Mononuclear cell (primary cell): ENCODE measurements around the gene SPCS1. TPM values are rescaled to one million over a fixed set of nuclear protein-coding genes. Genes with fewer than 3 reads are reported as not detected.

Source experiments
- H3K27me3 ChIP-seq: 2 replicates; pipeline ENCODE4 v1.6.0; 2011; ENCODE audit warnings: low read length, control low read depth; ENCODE audit not compliant: insufficient read depth
- H3K4me1 ChIP-seq: 2 replicates; pipeline ENCODE4 v1.5.1; 2011; ENCODE audit warnings: mild to moderate bottlenecking, low read length, control low read depth; ENCODE audit not compliant: insufficient read depth
- H3K4me3 ChIP-seq: 2 replicates; pipeline ENCODE4 v1.5.1; 2011; ENCODE audit warnings: mild to moderate bottlenecking, low read length, moderate library complexity
- H3K9me3 ChIP-seq: 2 replicates; pipeline ENCODE4 v1.5.1; 2011; ENCODE audit warnings: low read depth, mild to moderate bottlenecking, control low read depth, low read length
- total RNA-seq: library from RNA; depleted of rRNA; stranded (reverse); fragments of >200 nt; gene quantifications from one replicate; pipeline ENCODE4 v1.2.3, GENCODE V29; 2012

The SPCS1 gene
- total RNA-seq, 1 donor: 44.7 TPM

GRCh38 chr3:52742418-52743041, 36.6 kb downstream of the SPCS1 start:
- Histone ChIP-seq H3K9me3 (no peaks in the 10 kb centered on the region), H3K27me3 (no peaks in the 10 kb centered on the region), H3K4me3 (no peak overlapping the region)

DNA sequence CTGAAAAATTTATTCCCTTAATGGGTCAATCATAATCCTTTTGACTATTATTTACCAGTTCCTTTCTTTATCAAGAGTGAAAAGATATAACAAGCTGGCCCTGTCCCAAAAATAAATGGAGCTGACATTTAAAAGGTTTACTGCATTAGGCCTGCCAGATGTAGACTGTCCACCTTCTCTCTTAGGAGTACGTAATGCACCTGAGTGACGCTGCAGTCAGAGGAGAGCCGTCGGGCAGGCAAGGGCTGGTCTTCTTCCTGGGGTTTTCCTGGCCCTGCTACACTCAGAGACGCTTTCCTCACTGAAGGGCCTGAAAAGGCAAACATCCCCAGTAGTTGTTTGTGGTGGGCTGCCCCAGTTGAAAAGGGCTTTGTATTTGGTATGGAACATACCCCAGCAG, 37.2 kb downstream of the SPCS1 start:
- Histone ChIP-seq H3K27me3 (no peaks in the 10 kb centered on the region), H3K9me3 (no peaks in the 10 kb centered on the region), H3K4me3 (no peak overlapping the region), H3K4me1 (no peaks in the 10 kb centered on the region)

More at GRCh38 chr3:52742418-52743041, 36.6 kb downstream of the SPCS1 start:
- H3K4me1 ChIP-seq: no peaks in the 10 kb centered on the region

DNA sequence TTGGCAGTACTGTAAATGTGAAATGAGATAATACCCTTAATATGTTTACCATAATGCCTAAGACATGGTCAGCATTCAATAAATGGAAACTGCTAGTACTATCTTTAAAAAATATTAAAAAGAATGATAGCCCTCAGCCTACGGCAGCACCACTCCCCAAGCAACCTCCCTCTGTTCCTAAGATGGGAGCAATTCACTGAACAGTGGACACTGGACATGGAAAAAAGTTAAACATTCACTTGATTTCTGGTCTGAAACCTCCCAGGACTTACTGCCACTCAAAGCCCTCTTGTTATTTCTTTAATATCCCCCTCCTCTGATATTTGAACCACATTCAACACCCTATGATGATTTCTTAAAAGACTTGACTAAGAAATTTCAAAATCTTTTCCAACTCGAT, 37.8 kb downstream of the SPCS1 start:
- Histone ChIP-seq H3K4me1 (no peaks in the 10 kb centered on the region), H3K27me3 (no peaks in the 10 kb centered on the region), H3K4me3 (no peak overlapping the region), H3K9me3 (no peaks in the 10 kb centered on the region)

GRCh38 chr3:52752045-52752660, 46.2 kb downstream of the SPCS1 start:
- H3K9me3 ChIP-seq: no peaks in the 10 kb centered on the region
- H3K4me3 ChIP-seq: no peak overlapping the region
- peaks cover 11% of the 10 kb centered on the region for H3K4me1 ChIP-seq
- no peaks in the 10 kb centered on the region for H3K27me3 ChIP-seq

- H3K4me3 ChIP-seq: no peak overlapping the region
- H3K9me3 ChIP-seq: no peaks in the 10 kb centered on the region
- no peaks in the 10 kb centered on the region for H3K27me3 ChIP-seq
- peaks cover 11% of the 10 kb centered on the region for H3K4me1 ChIP-seq
Measured at GRCh38 chr3:52754373-52754772, 48.5 kb downstream of the SPCS1 start.

GRCh38 chr3:52756141-52756540, 50.2 kb downstream of the SPCS1 start:
- Histone ChIP-seq H3K4me3 (no peak overlapping the region), H3K4me1 (peaks cover 11% of the 10 kb centered on the region), H3K27me3 (no peaks in the 10 kb centered on the region), H3K9me3 (no peaks in the 10 kb centered on the region)

Other genes with a start within 250 kb of the SPCS1 start
- gene STAB1, start 210.8 kb upstream of the SPCS1 start, total RNA-seq: 42.6 TPM
- 0.73 TPM for gene NT5DC2, start 172.2 kb upstream of the SPCS1 start, total RNA-seq
- gene UQCC5, start 169.5 kb upstream of the SPCS1 start, total RNA-seq: 1.2 TPM
- gene PBRM1, start 20.2 kb upstream of the SPCS1 start, total RNA-seq: 48.7 TPM
- 110 TPM for gene GNL3, start 20.1 kb upstream of the SPCS1 start, total RNA-seq
- gene GLT8D1, start 315 bp upstream of the SPCS1 start, total RNA-seq: 7.6 TPM
- 12.3 TPM for gene NEK4, start 64.8 kb downstream of the SPCS1 start, total RNA-seq
- gene ITIH1, start 71.5 kb downstream of the SPCS1 start, total RNA-seq: 0.52 TPM
- not detected for gene ITIH3, start 88.7 kb downstream of the SPCS1 start, total RNA-seq
- gene ITIH4, start 124.6 kb downstream of the SPCS1 start, total RNA-seq: 10.9 TPM
- gene MUSTN1, start 128.9 kb downstream of the SPCS1 start, total RNA-seq: 2.1 TPM
- 27.3 TPM for gene STIMATE, start 191.4 kb downstream of the SPCS1 start, total RNA-seq